ENCODE measurements around the gene MARK4.

Gene MARK4

DNA sequence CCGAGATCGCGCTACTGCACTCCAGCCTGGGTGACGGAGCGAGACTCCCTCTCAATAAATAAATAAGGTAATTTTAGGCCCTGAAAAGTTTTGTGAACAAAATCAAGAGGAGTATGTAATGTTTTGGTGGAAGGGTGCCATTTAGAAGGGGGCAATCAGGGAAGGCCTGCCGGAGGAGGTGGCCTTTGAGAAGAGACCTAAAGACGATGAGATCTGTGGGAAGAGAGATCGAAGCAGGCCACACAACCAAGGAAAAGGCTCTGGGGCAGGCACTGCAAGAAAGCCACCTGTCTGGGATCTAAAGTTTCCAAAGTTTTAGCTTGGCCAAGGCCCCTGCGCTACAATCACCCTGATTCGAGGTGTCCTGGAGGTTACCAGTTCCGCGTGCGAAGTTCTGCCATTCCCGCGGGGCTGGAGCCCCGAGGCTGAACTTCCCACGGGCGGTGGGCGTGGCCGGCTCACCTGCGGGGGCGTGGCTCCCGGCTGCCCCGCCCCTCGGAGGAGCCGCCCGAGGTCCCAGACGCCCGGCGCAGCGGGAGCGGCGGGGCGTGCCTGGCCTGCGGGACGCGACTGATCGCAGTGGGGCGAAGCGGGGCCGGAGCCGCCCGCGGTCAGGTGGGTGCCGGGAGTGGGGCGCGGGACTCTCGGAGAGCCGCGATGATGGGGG is 89.3 kb downstream of the MARK4 start, which contains the start of gene KLC3:
Gene KLC3, plus strand, starts transcription at position 519 of the 667 bp plus-strand sequence. CDS start 4,792 bp downstream, outside the sequence.
- DNase-seq (ENCODE audit: low read depth), result no peak

GRCh38 chr19:45340899-45341453 is 89.9 kb downstream of the MARK4 start:
- DNase-seq (ENCODE audit: low read depth), result no peak

DNA sequence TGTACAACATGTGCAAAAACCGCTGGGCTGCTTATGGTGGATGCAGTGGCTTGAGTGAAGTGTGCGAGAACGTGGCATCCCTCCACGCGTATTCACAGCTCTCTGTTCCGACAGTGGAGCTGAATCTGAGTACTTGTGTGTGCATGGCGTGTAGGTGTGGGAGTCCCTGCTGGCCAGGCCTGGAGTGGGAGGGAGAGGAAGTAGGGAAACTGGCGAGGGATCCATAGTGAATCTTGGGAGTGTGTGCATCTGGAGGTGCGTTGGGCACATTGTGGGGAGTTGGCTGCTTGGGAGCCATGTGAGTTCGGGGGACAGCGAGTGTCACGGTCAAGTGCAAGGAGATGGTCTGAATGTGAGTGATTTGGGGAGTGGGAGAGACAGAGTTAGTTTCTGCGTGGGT is 91.8 kb downstream of the MARK4 start:
- DNase-seq (ENCODE audit: low read depth), result no peak

DNA sequence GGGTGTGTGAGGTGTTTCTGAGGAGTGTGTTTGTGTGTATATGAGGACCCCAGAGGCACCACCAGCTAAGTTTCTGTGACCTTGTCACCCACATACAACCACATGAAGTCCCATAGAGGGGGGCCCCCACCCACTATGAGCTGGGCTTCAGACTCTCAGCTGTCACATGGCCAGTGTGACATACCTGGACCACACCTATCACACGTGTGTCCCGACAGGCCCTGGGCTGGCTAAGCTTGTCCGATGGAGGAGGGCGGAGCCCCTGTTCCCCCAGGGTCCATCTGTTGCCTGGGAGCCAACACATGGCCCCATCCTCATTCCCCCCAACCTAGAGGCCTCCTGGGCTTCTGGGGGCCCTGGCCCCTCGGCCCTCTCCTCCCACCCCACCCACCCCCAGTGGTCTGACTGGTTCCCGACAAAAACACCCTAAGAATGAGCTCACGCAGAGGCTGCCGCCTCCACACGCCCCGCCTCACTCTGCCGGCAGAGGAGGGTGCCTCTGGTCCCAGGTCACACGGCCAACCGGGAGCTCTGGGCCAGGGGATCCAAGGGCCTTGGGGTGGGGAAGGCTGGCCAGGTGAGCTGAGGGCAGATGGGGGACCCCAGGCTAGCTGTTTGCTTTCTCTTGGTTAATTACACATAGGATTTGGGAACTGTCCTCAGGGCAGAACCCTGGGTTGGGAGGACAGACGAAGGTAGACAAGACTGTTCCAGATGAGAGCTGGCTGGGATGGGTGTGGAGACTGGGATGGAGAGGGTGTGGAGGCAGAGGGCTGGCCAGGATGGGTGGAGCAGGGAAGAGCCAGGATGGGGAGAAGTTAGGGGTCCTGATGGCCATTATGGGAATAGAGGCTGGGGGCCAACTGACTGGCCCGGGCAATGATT is 93.8 kb downstream of the MARK4 start:
- DNase-seq (ENCODE audit: low read depth), result no peak

- no peak for DNase-seq (ENCODE audit: low read depth)
These were observed 94.4 kb downstream of the MARK4 start for GRCh38 chr19:45345506-45345860.

GRCh38 chr19:45346449-45346848 is 95.4 kb downstream of the MARK4 start:
- no peak for DNase-seq (ENCODE audit: low read depth)

DNA sequence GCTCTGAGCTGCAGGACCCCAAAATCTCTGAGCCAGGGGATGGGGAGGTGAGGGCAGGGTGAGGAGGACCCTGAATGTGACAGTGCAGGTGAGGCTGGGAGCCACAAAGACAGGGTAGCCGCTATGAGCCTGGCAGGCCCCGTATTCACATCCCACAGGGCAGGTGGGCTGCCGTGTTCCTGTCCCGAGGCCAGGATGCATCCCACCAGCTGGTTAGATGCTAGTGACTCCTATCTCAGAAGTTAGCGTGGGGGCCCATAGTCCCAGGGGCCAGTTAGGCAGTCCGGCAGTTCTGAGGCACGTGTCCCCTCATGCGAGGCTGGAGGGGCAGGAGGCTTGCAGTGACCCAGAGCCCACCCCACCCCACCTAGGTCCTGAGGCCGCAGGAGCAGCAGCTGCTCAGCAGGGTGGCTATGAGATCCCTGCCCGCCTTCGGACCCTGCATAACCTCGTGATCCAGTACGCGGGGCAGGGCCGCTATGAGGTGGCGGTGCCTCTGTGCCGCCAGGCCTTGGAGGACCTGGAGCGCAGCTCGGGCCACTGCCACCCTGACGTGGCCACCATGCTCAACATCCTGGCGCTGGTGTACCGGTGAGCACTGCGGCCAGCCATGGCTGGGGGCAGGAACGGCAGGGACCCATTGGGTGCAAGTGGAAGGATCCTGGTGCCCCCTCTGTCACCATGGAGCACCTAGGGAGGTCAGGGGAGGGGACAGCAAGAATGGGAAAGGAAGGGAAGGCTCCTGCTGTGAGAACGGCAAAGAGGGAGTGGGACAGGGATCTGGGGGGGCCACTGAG is 96.7 kb downstream of the MARK4 start:
- no peak for DNase-seq (ENCODE audit: low read depth)

DNA sequence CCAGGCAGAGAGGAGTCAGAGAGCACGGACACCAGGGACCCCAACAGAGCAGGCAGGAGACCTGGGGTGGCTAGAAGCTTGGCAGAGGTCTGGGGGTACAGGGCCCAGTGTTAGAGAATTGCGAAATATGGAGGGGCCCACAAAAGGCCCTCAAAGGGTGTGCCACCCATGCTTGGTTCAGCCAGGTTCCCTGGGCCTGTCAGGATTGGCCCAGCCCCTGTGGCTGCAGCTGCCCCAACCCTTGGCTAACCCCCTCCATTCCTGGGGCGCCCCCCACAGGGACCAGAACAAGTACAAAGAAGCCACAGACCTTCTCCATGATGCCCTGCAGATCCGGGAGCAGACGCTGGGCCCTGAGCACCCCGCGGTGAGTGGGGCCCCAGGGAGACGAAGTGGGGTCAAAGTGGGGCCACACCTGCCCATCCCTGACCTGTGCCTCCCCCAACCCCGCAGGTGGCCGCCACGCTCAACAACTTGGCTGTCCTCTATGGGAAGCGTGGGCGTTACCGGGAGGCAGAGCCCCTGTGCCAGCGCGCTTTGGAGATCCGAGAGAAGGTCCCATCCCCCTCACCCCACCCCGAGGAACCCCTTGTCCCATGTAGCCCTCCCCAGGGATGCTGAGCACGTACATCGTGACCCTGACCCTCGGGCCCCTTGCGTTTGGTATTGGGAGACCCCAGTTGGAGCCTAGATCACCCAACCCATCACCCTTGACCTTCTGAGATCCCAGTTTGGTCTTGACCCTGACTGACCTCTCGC is 97.5 kb downstream of the MARK4 start:
- no peak for DNase-seq (ENCODE audit: low read depth)

DNA sequence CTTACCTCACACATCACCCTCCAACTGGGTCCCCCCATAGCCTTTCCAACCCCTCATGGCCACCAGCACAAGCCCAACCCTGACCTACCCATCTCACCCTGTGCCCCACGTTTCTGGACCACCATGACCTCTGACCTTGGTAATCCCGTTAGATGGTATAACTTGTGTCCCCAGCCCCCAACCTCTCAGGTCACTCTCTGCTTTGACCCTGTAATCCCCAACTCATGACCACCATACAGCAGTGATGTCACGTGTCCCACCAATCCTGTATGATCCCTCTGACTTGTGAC is 98.0 kb downstream of the MARK4 start:
- no peak for DNase-seq (ENCODE audit: low read depth)

DNA sequence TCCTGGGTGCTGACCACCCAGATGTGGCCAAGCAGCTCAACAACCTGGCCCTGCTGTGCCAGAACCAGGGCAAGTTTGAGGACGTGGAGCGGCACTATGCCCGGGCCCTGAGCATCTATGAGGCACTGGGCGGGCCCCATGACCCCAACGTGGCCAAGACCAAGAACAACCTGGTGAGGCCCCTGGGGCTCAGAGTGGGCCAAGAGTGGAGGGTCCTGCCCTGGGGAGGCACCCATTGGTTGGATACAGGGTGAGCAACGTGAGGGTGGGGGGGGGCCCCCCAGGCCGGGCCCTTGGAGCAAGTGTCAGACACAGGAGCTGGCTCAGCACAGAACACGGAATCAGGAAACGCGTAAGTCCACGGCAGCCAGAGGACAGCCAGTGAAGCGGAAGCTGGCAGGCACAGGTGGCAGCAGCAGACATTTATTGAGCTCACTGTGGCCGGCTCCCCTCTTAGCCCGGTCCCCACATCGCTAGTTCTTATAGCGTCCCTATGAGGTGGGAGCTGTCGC is 98.4 kb downstream of the MARK4 start:
- DNase-seq (ENCODE audit: low read depth), result no peak

DNA sequence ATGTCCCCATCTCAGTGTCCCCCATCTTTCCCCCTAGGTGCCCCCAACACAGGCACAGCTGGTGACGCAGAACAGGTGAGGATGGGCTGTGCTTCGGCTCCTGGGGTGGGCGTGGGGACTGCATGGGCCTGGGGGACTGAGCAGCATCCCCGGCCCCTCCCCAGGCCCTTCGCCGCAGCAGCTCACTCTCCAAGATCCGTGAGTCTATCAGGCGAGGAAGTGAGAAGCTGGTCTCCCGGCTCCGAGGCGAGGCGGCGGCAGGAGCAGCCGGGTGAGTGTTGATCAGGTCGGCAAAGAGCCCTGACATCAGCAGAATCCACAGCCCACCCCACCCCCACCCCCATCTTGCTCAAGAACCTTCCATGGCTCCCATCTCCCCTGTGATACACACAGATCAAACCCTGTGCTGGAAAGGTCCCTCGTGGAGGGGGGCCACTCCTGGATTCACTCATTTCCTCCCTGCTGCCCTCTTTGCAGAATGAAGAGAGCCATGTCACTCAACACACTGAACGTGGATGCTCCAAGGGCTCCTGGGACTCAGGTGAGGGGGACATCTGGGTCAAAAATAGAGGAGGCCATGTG is 99.5 kb downstream of the MARK4 start:
- no peak for DNase-seq (ENCODE audit: low read depth)

DNA sequence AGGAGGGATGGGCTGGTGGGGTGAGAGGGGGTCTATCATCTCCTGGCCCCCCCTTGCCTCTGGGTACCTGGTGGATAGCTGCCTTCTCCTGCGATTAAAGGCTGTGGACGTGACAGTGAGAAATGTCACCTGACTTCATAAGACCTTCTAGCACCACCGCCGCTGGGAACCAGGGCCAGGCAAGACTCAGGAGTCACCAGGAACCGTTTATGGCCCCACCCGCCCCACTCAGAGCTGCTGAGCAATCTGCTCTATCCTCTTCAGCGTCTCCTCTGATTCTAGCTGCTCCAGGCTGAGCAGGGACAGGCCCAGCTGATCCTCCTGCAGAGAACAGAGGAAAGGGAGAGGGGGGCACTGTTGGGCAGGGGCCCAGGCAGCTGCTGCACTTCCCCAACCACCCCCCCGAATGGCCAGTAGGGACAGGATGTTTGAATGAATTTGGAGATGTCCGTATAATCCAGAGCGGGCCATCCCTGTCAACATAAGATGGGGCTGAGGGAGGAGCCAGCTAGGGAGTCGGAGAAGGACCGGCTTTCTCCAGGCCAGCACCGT is 100.4 kb downstream of the MARK4 start:
- DNase-seq (ENCODE audit: low read depth), result no peak

DNA sequence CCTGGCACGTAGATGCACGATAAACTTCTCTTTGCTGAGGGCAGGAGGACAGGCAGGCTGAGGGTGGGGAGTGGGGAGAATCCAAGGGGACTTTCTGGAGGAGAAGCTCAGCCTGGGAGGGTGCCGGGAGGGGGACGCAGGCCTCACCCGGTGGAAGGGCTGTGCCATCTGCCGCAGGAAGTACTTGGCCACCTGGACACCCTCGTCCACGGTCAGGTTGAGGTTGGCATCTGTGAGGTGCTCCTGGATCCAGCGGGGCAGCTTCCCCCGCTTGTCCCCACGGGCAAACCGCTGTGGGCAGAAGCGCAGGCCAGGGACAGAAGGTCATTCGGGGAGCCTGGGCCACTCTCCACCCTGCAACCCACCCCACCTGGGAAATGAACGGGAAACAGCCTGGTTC is 101.0 kb downstream of the MARK4 start:
- no peak for DNase-seq (ENCODE audit: low read depth)

- no peak for DNase-seq (ENCODE audit: low read depth)
These were observed 101.4 kb downstream of the MARK4 start for GRCh38 chr19:45352471-45352870.

- no peak for DNase-seq (ENCODE audit: low read depth)
These were observed 102.1 kb downstream of the MARK4 start for GRCh38 chr19:45352914-45353796.

DNA sequence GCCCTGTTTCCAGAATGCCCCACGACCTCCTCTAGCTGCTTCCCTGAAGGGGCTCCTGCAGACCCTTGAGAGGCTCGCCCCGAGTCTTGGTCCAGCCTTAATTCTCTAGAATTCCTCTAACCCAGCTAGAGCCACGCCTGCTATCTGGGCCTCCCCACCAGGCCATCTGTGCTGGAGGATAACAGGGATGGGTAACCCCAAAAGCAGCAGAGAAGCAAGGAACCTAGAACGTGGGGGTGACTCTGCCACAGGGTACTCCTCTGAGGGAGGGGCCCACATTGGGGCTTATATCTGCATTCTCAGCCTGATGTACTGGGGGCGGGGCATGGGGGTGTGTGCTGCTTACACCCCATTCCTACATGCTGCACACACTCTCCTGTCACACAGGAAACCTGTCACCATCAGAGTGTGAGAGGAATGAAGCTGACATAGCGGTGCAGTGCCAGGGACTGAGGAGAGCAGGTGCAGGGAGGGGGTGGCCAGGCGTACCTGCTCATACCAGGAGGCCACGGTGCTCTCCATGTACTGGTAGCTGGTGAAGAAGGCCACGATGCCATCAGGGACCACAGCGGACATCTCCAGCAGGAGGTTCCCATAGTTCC is 103.3 kb downstream of the MARK4 start:
- DNase-seq (ENCODE audit: low read depth), result no peak
